ENCODE results near the gene CPLX3.
A peak's percentile ranks its signal among the peaks of the same experiment; 100 is the strongest.

CPLX3 gene

GRCh38 chr15:74844319-74845207, 18.1 kb downstream of the CPLX3 start:
- TF ChIP-seq SUZ12 (IDR thresholded peaks at IDR 0.05; ENCODE audit: extremely low read depth, insufficient read depth, insufficient read length) (no peak), ZNF274 (IDR thresholded peaks at IDR 0.05; ENCODE audit: low read depth, low read length) (no peak), YY1 (IDR thresholded peaks at IDR 0.05; ENCODE audit: insufficient read depth, insufficient read length) (no peak)
- Histone ChIP-seq H3K4me3 (ENCODE audit: insufficient read length, low read depth) (no peak overlapping the region), H3K9ac (ENCODE audit: insufficient read length, low read depth) (peak overlapping the region; percentile 91), H3K27me3 (ENCODE audit: insufficient read depth, insufficient read length) (no peaks in the 10 kb centered on the region), H3K36me3 (ENCODE audit: insufficient read depth, insufficient read length, low read length) (peaks cover 55% of the 10 kb centered on the region), H3K9me3 (ENCODE audit: insufficient read depth, low read length) (no peaks in the 10 kb centered on the region), H3K4me1 (ENCODE audit: insufficient read depth, insufficient read length) (peaks cover 30% of the 10 kb centered on the region)
- no peak for DNase-seq (ENCODE audit: low read depth, low spot score)

GRCh38 chr15:74845208-74845568, 18.8 kb downstream of the CPLX3 start:
- H3K4me1 ChIP-seq (ENCODE audit: insufficient read depth, insufficient read length) = peaks cover 24% of the 10 kb centered on the region
- peaks cover 57% of the 10 kb centered on the region for H3K36me3 ChIP-seq (ENCODE audit: insufficient read depth, insufficient read length, low read length)
- H3K9ac ChIP-seq (ENCODE audit: insufficient read length, low read depth) = no peak overlapping the region
- no peak for TF ChIP-seq SUZ12 (IDR thresholded peaks at IDR 0.05; ENCODE audit: extremely low read depth, insufficient read depth, insufficient read length)
- no peaks in the 10 kb centered on the region for H3K27me3 ChIP-seq (ENCODE audit: insufficient read depth, insufficient read length)
- H3K9me3 ChIP-seq (ENCODE audit: insufficient read depth, low read length) = no peaks in the 10 kb centered on the region
- H3K4me3 ChIP-seq (ENCODE audit: insufficient read length, low read depth) = no peak overlapping the region
- no peak for DNase-seq (ENCODE audit: low read depth, low spot score)

GRCh38 chr15:74845581-74845980, 19.2 kb downstream of the CPLX3 start:
- Histone ChIP-seq H3K4me1 (ENCODE audit: insufficient read depth, insufficient read length) (peaks cover 20% of the 10 kb centered on the region), H3K4me3 (ENCODE audit: insufficient read length, low read depth) (no peak overlapping the region), H3K36me3 (ENCODE audit: insufficient read depth, insufficient read length, low read length) (peaks cover 58% of the 10 kb centered on the region), H3K9me3 (ENCODE audit: insufficient read depth, low read length) (no peaks in the 10 kb centered on the region), H3K9ac (ENCODE audit: insufficient read length, low read depth) (no peak overlapping the region), H3K27me3 (ENCODE audit: insufficient read depth, insufficient read length) (no peaks in the 10 kb centered on the region)
- DNase-seq (ENCODE audit: low read depth, low spot score) = no peak
- TF ChIP-seq SUZ12 (IDR thresholded peaks at IDR 0.05; ENCODE audit: extremely low read depth, insufficient read depth, insufficient read length) = no peak
- TF ChIP-seq ZNF274 (IDR thresholded peaks at IDR 0.05; ENCODE audit: low read depth, low read length) = no peak
- no peak for TF ChIP-seq YY1 (IDR thresholded peaks at IDR 0.05; ENCODE audit: insufficient read depth, insufficient read length)

GRCh38 chr15:74847432-74847831, 21.0 kb downstream of the CPLX3 start:
- TF ChIP-seq YY1 (IDR thresholded peaks at IDR 0.05; ENCODE audit: insufficient read depth, insufficient read length) (no peak), ZNF274 (IDR thresholded peaks at IDR 0.05; ENCODE audit: low read depth, low read length) (no peak), SUZ12 (IDR thresholded peaks at IDR 0.05; ENCODE audit: extremely low read depth, insufficient read depth, insufficient read length) (no peak)
- Histone ChIP-seq H3K9ac (ENCODE audit: insufficient read length, low read depth) (no peak overlapping the region), H3K4me1 (ENCODE audit: insufficient read depth, insufficient read length) (peaks cover 8% of the 10 kb centered on the region), H3K4me3 (ENCODE audit: insufficient read length, low read depth) (no peak overlapping the region), H3K27me3 (ENCODE audit: insufficient read depth, insufficient read length) (no peaks in the 10 kb centered on the region), H3K36me3 (ENCODE audit: insufficient read depth, insufficient read length, low read length) (peaks cover 68% of the 10 kb centered on the region), H3K9me3 (ENCODE audit: insufficient read depth, low read length) (no peaks in the 10 kb centered on the region)
- no peak for DNase-seq (ENCODE audit: low read depth, low spot score)

- H3K9ac ChIP-seq (ENCODE audit: insufficient read length, low read depth) = no peak overlapping the region
- H3K27me3 ChIP-seq (ENCODE audit: insufficient read depth, insufficient read length) = no peaks in the 10 kb centered on the region
- no peak for DNase-seq (ENCODE audit: low read depth, low spot score)
- peaks cover 9% of the 10 kb centered on the region for H3K4me1 ChIP-seq (ENCODE audit: insufficient read depth, insufficient read length)
- H3K36me3 ChIP-seq (ENCODE audit: insufficient read depth, insufficient read length, low read length) = peaks cover 77% of the 10 kb centered on the region
- TF ChIP-seq ZNF274 (IDR thresholded peaks at IDR 0.05; ENCODE audit: low read depth, low read length) (no peak), YY1 (IDR thresholded peaks at IDR 0.05; ENCODE audit: insufficient read depth, insufficient read length) (no peak), SUZ12 (IDR thresholded peaks at IDR 0.05; ENCODE audit: extremely low read depth, insufficient read depth, insufficient read length) (no peak)
- H3K9me3 ChIP-seq (ENCODE audit: insufficient read depth, low read length) = no peaks in the 10 kb centered on the region
- H3K4me3 ChIP-seq (ENCODE audit: insufficient read length, low read depth) = no peak overlapping the region
Measured at GRCh38 chr15:74850393-74850792, 24.0 kb downstream of the CPLX3 start.

GRCh38 chr15:74851960-74852359, 25.5 kb downstream of the CPLX3 start:
- TF ChIP-seq ZNF274 (IDR thresholded peaks at IDR 0.05; ENCODE audit: low read depth, low read length) = no peak
- TF ChIP-seq YY1 (IDR thresholded peaks at IDR 0.05; ENCODE audit: insufficient read depth, insufficient read length) = no peak
- no peak for TF ChIP-seq SUZ12 (IDR thresholded peaks at IDR 0.05; ENCODE audit: extremely low read depth, insufficient read depth, insufficient read length)
- Histone ChIP-seq H3K9ac (ENCODE audit: insufficient read length, low read depth) (peak overlapping the region; percentile 6), H3K9me3 (ENCODE audit: insufficient read depth, low read length) (no peaks in the 10 kb centered on the region), H3K36me3 (ENCODE audit: insufficient read depth, insufficient read length, low read length) (peaks cover 69% of the 10 kb centered on the region), H3K27me3 (ENCODE audit: insufficient read depth, insufficient read length) (no peaks in the 10 kb centered on the region), H3K4me1 (ENCODE audit: insufficient read depth, insufficient read length) (peaks cover 9% of the 10 kb centered on the region), H3K4me3 (ENCODE audit: insufficient read length, low read depth) (no peak overlapping the region)
- no peak for DNase-seq (ENCODE audit: low read depth, low spot score)

GRCh38 chr15:74854453-74855022, 28.1 kb downstream of the CPLX3 start:
- TF ChIP-seq YY1 (IDR thresholded peaks at IDR 0.05; ENCODE audit: insufficient read depth, insufficient read length) (no peak), ZNF274 (IDR thresholded peaks at IDR 0.05; ENCODE audit: low read depth, low read length) (no peak)
- H3K27me3 ChIP-seq (ENCODE audit: insufficient read depth, insufficient read length) = no peaks in the 10 kb centered on the region
- H3K9me3 ChIP-seq (ENCODE audit: insufficient read depth, low read length) = no peaks in the 10 kb centered on the region
- peaks cover 9% of the 10 kb centered on the region for H3K4me1 ChIP-seq (ENCODE audit: insufficient read depth, insufficient read length)
- no peak overlapping the region for H3K4me3 ChIP-seq (ENCODE audit: insufficient read length, low read depth)
- peak overlapping the region; percentile 50 for H3K9ac ChIP-seq (ENCODE audit: insufficient read length, low read depth)
- DNase-seq (ENCODE audit: low read depth, low spot score) = no peak
- H3K36me3 ChIP-seq (ENCODE audit: insufficient read depth, insufficient read length, low read length) = peaks cover 59% of the 10 kb centered on the region

All from NT2/D1 (cell line).